GM19328 (cell line): ENCODE results near the gene TBX21.

Experiments
- ATAC-seq: cut with Tn5 transposase; IDR thresholded peaks from one replicate; pipeline ENCODE4 v1.9.1; 2021; ENCODE audit warnings: mild to moderate bottlenecking, moderate library complexity; ENCODE audit not compliant: unreplicated experiment

Gene TBX21, protein sequence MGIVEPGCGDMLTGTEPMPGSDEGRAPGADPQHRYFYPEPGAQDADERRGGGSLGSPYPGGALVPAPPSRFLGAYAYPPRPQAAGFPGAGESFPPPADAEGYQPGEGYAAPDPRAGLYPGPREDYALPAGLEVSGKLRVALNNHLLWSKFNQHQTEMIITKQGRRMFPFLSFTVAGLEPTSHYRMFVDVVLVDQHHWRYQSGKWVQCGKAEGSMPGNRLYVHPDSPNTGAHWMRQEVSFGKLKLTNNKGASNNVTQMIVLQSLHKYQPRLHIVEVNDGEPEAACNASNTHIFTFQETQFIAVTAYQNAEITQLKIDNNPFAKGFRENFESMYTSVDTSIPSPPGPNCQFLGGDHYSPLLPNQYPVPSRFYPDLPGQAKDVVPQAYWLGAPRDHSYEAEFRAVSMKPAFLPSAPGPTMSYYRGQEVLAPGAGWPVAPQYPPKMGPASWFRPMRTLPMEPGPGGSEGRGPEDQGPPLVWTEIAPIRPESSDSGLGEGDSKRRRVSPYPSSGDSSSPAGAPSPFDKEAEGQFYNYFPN

DNA sequence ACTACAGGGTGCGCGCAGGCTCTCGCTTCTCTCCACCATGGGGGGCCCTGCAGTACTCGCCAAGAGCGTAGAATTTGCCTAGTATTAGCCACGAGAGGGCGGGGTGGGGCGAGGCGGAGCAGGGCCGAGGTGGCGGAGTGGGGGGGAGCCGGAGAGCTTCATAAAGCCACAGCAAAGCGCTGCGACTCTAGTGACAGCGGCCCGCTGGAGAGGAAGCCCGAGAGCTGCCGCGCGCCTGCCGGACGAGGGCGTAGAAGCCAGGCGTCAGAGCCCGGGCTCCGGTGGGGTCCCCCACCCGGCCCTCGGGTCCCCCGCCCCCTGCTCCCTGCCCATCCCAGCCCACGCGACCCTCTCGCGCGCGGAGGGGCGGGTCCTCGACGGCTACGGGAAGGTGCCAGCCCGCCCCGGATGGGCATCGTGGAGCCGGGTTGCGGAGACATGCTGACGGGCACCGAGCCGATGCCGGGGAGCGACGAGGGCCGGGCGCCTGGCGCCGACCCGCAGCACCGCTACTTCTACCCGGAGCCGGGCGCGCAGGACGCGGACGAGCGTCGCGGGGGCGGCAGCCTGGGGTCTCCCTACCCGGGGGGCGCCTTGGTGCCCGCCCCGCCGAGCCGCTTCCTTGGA is at the start of gene TBX21:
Gene TBX21, plus strand, starts transcription at position 190 of the 627 bp plus-strand sequence. Its CDS starts 219 bp downstream, at position 409.
- peak; percentile 55 for ATAC-seq

DNA sequence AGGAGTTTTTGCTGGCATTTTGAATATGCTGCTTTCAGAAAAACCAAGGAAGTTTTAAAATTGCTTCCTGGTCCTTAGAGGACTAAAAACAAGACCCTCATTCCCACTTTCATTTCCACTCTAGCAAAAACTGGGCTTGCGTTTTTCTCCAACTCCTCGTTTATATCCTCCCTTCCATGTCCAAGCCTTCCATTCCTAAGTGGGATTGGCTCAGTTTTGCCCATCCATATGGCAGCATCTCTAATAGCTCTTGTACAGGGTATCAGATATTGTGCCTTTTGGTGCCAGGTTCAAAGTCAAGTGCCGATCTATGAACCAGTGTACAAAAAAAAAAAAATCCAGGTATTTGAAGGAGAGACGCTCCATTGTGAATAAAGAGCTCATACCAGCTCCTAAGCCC is 49.0 kb upstream of the TBX21 start:
- ATAC-seq, result no peak

DNA sequence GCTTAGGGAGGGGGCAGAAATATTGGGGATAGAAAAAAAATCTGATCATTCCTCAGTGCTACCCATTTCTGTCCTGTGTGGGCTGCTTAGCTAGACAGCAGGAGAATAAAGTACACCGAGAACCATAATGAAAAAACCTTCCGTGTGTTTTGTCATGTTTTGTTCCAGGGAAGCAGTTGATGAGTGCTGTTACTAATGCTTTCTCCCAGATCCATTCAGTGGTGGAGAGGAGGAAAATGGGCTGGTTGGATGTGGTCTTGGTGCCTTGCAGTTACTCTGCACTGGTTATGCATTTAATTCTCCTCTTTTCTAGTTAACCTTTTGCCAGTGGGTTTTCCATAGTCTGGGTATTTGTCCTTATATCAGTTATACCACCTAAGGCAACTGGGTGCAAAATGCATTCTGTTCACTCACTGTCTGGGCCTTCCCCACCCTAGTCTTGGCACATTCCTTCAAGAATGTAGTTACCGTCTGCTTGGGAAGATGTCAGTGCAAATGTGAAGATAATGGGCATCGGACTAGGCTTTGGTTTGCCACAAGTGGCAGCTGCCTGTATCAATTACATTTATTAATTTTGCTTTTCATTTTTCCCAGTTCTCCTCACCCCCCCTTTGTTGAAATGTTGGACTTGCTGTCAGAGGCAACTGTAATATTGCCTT is 48.4 kb upstream of the TBX21 start:
- ATAC-seq, result no peak

DNA sequence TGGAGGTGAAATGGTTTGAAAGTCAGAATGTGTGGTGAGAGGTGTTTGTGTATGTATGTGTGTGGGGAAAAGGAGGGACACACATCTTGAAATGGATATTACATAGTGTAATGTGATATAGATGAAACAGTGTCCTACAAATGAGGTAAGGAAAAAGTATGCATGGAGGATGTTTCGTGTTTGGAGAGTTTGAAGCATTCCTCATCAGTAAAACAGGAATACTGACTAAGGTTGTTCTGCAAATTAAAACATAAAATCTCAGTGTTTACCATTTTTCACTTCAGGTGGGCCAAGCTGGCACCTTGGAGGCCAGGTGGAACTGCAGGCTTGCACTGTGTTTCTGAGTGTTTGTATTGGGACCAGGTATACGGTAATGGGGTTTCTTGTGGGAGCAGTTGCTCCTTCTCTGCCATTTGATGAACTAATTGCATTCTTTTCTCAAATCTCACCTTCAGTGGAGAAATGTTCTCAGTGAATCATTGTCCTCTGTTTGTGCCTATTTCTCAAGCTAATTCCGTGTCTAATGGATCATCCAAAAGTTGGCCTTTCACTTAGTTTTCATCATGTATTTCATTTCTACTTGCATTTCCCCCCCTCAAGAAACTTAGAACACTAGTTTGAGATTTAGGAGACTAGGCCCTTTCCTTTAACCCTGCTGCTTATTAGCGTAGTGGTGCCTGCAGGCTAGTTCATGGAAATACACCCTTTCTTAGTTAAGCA is 47.3 kb upstream of the TBX21 start:
- ATAC-seq, result no peak

DNA sequence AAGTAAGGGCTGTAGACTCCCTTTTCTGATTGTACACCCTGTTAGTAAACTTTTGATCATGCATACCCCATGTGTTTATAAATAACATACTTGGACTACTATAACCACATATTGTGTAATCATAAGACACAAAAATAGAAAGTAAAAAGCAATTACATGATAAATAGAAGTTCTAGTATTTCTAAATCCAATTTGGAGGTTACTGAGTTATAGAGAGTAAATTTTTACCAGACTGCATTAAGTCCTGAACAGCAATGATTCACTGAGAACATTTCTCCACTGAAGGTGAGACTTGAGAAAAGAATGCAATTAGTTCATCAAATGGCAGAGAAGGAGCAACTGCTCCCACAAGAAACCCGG is 46.8 kb upstream of the TBX21 start:
- no peak for ATAC-seq

DNA sequence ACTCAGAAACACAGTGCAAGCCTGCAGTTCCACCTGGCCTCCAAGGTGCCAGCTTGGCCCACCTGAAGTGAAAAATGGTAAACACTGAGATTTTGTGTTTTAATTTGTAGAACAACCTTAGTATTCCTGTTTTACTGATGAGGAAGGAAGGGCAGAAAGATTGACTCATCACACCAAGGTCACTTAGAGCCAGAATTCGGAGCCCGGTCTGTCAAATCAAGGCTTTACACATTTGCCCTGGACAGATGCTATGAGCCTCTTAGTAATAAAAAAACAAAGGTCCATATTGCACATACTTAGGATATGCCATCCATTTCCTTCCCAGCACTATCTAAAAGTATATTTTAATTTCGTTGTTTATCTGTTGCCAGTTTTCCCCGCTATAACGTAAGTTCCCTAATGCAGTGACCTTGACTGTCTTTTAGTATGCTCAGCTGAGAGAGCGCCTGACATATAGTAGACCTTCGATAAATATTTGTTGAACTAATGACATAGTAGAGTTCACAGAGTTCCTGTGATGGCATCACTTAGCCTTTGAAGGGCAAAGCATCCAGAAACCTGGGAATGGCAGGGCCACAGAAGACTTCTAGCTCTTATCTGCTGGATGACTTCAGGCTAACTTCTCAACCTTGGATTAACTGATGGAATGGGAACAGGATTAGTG is 46.2 kb upstream of the TBX21 start:
- ATAC-seq, result no peak

DNA sequence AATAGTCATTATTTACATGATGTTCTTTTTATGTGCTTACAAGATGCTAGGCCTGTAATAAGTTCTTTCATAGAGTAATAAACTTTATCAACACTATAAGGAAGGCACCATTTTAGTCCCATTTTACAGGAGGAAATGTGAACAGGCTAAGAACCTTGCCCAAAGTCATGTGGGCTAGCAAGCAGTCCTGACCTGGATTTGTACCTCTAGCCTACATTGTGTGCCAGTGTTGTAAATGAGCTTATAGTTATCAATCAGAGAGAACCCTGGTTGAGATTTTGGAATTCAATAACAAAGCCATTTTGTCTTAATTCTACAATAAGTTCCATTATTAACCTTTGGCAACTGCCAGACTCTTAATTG is 45.7 kb upstream of the TBX21 start:
- no peak for ATAC-seq

DNA sequence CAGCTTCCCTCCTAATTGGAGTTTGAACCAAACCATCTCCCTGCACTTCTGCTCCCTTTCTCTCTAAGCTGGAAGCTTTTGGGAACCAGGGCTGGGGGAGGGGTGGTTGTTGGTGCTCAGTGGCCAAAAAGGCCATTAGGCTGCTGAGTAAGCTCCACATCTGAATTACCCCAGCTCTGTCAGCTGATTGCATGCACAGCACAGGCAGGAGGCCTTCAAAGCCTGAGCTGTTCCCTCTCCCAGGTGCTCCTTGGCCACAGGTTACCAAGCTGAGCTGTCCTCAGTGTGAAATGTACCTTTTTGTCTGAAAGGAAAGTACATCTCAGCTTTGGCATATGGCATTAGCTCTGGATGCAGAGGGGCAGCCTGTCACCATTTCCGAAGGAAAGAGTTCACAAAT is 45.3 kb upstream of the TBX21 start:
- ATAC-seq, result no peak

DNA sequence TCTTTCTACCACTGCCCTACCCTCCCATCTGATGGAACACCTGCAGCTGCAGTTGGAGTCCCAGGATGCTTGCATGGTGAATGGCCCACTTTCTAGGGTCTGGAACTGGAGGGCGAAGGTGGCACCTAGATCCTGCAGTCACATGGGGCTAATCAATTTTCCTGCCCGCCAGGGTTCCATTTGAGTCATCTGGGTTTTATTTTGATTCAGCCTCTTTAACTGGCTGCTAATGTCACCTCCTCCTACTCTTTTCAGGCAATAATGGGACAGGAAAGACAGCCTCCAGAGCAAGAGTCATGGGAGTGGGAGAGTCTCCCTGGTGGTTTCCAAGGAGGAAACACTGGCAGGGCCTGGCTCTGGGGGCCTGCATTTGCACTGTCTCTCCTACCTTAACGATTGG is 42.9 kb upstream of the TBX21 start:
- ATAC-seq, result no peak

DNA sequence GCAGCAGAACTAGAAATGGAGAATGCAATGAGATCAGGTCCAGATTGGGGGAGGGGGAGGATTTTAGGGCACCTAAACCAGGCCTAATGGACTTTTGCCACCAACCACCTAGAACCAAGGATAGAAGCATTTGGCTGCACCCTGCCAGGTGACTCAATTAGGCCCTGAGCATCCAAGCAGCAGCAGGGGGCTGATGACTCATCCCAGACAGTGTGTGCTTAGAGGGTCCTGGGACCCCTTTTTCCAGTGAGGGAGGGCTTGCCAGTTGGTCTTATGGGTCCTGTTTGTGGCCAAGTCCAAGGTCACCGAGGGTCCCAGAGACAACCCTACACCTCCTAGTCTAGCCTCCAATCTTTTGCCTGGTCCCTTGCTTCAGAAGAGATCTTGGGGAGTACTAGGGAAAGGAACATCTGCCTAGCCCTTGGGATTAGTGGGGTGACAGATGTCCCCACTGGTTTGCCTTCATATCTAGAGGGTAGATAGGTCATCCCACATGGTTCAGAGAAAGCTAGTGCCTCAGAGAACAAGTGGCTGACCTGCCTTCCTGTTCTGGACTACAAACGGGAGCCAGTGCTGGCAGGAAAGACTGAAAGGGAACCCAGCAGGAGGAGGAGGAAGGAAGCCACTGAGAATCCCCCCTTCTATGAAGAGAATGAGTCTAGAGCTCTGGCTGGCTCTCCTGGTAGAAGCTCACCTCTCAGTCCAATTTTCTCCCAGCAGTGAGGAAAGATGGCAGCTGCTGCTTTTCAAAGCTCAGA is 40.7 kb upstream of the TBX21 start:
- no peak for ATAC-seq

DNA sequence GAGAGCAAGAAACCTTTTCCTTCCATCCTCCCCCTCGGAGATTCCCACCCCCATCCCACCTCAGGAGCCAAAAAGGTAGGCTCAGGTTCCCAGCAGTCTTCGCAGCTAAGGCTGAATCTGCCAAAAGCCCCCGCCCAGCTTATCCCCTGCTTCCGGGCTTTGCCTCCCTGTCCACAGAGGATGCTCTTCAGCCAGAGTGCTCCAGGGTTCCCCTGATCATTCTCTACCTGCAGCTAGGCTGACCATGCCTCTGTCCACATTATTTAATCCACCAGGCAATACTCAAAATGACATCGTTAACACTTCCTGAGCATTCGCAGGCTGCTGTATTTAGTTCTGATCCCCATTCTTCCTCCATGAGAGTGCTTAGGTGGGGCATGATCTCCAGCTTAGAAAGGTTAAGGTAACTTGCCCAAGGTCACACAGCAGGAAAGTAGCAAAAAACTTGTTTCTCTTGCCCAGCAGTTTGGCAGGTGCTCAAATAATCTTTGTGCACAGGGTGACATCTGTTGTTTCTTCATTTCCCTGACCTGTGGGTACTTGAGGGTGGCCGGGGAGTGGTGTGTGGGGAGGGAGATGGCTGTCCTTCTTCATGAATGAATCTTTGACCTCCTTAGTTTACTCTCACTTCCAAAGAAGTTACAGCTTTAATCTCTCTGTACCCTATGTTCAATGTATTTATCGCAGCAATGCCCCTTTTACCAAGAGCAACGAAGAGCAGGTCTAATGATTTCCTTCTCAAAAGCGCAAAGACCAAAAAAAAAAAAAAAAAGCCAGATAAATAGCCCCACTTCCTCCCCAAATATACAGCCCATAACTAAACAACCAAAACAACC is 39.9 kb upstream of the TBX21 start:
- no peak for ATAC-seq

DNA sequence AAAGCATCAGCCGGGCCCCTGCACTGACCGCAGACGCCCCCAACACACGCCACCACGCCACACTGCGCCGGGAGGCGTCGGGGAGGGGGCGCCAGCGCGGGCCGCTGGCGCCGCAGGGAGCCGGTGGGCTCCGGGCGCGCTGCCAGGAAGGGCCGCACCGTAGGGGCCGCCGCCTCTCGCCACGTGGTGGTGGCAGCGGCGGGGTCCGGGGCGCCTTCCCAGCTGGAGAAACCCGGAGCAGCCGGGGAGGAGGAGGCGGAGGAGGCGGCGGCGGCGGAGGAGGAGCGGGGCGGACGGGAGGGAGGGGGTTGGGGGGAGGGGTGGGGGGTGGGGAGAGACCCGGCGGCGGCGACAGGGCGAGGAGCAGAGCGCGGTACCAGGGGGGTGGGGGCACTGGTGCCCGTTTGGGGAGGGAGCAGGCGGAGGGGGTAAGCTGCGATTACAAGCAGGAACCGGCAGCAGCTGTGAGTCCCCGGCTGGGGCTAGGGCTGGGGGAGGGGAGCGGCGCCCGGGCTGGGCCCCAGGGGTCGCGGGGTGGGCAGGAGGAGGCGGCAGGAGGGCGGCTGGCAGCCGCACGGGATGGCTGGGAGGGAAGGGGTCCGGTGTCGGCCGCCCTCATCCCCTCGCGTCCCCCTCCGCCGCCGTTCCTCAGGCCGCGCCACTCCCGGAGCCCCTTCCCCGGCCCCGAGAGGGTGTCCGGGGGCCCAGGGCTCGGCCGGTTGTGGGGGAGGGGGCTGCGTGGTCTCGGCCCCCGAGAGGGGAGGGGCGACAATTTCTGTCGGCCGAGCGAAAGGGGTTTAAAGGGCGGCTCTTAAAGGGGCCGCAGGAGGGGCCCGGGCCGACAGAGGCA is 39.1 kb upstream of the TBX21 start, which contains the start of gene TBKBP1:
Gene TBKBP1, plus strand, starts transcription at position 431 of the 850 bp plus-strand sequence. CDS start 1,952 bp downstream, outside the sequence.
- ATAC-seq, result no peak

DNA sequence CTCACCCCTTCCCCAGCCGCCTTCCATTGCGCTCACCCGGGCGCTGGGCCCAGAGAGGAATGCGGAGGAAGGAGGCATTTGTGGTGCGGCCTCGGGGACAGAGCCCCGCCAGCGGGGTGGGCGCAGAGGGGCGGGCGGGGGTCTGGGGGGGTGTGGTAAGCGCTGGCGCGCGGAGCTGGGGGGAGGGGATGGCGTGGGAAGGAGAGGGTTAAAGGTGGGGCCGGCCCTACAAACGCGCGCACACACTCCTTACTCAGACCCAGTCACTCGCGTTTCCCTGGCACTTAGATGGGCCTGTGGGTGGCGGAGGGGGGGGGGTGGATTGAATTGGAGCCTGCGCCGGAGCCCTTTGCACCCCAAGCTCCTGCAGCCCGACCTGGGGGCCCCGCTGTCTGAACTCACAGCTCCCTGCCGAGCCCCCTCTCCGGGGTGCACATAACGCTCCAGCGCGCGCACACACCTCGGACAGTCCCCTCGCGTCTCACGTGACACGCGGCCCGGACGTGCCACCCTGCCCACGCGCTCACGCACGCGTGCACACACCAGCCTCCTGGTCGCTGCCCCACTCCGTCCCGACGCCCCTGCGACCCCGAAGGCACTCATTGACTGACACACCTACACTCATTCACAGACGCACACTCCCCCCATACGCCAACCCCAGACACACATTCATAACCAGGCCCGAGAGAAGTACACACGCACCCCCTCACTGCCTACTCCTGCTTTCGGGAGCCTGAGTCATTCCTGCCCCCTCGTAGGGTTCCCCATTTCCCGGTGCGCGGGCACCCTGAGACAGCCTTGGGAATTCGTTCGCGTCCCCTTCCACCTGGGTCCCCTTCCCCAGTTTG is 38.2 kb upstream of the TBX21 start:
- no peak for ATAC-seq

DNA sequence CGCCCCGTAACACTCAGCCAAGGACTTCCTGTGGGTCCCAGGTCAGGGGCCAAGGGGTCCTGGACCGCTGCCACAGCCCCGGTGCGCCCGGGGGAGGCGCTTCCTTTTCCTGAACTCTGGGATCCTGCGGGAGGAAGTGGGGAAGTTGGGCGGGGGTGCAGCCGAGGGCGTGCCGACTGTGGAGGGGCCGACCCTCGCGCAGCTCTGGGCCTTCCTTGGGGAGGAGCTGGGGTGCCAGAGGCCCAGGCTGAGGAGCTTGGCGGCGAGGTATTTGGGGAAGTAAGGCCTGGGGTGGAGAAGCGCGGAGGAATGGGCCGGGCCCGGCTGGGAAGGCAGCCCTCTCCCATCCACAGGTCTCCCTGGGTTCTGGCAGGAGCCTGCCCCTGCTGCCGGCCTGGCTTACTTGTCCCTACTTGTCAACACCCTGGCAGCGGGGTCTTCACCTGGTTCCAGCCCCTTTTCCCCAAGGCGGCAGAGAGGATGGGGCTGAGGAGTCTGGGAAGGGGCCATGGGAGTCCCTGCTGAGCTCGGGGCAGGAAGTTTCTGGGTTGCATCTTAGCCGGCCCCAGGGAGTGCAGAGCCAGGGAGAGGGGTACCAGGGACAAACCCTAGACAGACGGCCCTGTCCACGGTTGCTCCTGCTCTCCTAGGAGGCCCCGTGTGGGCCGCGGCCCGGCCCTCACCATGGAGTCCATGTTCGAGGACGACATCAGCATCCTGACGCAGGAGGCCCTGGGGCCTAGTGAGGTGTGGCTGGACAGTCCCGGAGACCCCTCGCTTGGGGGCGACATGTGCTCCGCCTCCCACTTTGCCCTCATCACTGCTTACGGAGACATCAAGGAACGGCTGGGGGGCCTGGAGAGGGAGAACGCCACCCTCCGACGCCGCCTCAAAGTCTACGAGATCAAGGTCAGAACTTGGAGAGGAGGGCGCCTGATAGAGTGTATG is 37.3 kb upstream of the TBX21 start:
- no peak for ATAC-seq

DNA sequence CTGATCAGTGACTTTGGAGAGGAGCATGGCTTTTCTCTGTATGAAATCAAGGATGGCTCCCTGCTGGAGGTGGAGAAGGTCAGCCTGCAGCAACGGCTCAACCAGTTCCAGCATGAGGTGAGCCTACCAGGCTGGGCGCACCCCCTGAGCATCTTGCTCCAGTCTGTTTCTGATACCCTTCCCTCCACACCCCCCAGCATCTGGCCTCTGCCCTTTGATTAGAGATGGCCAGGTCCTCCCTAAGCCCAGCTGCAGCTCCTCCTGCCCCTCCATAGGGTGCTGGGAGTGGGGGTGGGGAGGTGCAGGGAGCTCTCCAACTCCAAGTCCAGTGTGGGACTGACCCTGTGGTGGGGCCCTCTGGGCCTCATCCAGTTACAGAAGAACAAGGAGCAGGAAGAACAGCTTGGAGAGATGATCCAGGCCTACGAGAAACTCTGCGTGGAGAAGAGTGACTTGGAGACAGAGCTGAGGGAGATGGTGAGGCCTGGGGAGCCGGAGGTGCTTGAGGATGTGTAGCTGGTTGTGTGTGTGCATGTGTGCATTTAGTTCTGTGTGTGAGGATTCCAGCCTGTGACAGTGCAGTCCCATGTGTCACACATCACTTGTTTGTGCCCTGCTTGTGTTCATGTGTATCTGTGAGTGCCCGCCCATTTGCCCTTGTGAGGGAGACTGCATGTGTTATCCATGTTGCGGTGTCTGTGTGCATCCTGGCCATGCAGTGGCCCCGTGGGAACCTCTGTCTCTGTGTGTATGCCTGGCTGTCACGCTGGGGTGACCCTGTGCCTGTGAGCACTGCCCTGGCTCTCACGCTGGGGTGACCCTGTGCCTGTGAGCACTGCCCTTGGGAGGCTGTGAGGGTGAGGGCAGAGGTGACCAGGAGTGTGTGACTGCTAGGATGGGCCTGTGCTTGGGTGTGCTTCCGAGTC is 36.1 kb upstream of the TBX21 start:
- ATAC-seq, result no peak
